Subcutaneous adipose tissue (tissue), 4 donors: ENCODE data around the gene ZNF428. TPM values are rescaled to one million over a fixed set of nuclear protein-coding genes. Genes with fewer than 3 reads are reported as not detected.

Experiments used
- total RNA-seq, 4 donors: library from RNA; depleted of rRNA; stranded (reverse); fragments of >200 nt; gene quantifications; one replicate each; pipeline ENCODE4 v1.1.0, GENCODE V29; 2016
- TF ChIP-seq, protein P1 (sequence below): fragments of 450-650 bp; IDR thresholded peaks from one replicate; pipeline ENCODE4 v1.5.1; 2016; ENCODE audit warnings: low read depth, mild to moderate bottlenecking, control low read depth, antibody characterized with exemption, moderate library complexity

ZNF428 gene
- total RNA-seq, 4 donors from 2014 or later: 11.1 to 27.1 (median 21.4) TPM

- TF ChIP-seq, protein P1, sequence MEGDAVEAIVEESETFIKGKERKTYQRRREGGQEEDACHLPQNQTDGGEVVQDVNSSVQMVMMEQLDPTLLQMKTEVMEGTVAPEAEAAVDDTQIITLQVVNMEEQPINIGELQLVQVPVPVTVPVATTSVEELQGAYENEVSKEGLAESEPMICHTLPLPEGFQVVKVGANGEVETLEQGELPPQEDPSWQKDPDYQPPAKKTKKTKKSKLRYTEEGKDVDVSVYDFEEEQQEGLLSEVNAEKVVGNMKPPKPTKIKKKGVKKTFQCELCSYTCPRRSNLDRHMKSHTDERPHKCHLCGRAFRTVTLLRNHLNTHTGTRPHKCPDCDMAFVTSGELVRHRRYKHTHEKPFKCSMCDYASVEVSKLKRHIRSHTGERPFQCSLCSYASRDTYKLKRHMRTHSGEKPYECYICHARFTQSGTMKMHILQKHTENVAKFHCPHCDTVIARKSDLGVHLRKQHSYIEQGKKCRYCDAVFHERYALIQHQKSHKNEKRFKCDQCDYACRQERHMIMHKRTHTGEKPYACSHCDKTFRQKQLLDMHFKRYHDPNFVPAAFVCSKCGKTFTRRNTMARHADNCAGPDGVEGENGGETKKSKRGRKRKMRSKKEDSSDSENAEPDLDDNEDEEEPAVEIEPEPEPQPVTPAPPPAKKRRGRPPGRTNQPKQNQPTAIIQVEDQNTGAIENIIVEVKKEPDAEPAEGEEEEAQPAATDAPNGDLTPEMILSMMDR: no peak
These were observed 13.4 kb downstream of the ZNF428 start for GRCh38 chr19:43605875-43606568.

DNA sequence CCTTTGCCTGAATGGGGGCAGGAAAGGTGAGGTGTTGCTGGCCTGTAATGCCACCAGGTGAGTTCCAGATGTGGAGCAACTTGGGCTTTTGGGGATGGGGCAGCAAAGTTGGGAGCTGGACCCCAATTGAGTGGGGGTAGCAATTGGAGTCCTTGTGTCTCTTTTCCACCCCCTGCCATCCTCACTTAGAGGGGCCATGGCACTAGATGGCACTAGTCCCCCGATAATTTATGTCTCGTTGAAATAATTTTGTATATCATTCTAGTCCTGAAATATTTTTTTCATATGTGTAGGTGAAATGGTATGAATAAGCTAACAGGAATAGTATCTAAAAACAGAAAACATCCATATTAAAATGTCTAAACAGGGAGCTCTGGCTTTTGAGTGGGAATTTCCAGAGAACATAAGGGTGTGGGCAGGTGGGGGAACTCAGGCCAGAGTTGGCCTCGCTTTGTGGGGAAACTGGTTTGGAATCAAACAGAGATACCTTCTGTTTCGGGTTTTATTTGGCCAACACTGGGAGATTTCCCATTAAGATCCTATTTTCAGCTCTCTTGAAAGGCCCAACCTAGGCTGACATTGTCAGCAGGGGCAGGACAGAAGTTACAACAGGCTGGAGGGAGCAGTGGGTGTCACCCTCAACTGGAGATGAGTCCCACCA lies 19.7 kb downstream of the ZNF428 start:
- TF ChIP-seq, protein P1: no peak

- TF ChIP-seq, protein P1: no peak
These were observed 20.8 kb downstream of the ZNF428 start for GRCh38 chr19:43598445-43599240.

GRCh38 chr19:43597876-43598275 lies 21.6 kb downstream of the ZNF428 start:
- TF ChIP-seq, protein P1: no peak

DNA sequence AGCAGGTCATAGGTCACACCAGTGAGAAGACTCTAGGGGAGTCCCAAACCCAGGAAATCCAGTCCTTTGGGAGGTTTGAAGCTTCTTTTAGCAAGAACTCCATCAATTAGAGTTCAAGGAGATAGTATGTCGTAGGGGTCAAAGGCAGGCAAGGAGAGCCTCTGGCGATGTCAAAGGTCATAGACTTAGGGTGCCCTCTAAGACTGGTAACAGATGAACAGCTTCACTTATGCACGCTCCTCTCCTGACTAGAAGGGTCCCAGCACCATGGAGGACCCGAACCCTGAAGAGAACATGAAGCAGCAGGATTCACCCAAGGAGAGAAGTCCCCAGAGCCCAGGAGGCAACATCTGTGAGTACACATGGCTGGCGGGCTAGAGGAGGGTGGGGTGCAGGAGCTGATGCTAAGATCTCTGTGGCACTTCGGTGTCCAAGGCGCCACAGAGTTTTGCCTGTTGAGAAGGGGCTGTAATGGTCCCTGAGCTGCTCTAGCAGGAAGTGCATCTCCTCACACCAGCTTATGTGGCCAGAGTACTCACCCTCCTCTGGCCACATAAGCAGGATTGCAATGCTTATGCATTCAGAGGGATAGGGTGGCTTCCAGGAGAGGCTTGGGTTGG lies 22.5 kb downstream of the ZNF428 start:
- TF ChIP-seq, protein P1: no peak

DNA sequence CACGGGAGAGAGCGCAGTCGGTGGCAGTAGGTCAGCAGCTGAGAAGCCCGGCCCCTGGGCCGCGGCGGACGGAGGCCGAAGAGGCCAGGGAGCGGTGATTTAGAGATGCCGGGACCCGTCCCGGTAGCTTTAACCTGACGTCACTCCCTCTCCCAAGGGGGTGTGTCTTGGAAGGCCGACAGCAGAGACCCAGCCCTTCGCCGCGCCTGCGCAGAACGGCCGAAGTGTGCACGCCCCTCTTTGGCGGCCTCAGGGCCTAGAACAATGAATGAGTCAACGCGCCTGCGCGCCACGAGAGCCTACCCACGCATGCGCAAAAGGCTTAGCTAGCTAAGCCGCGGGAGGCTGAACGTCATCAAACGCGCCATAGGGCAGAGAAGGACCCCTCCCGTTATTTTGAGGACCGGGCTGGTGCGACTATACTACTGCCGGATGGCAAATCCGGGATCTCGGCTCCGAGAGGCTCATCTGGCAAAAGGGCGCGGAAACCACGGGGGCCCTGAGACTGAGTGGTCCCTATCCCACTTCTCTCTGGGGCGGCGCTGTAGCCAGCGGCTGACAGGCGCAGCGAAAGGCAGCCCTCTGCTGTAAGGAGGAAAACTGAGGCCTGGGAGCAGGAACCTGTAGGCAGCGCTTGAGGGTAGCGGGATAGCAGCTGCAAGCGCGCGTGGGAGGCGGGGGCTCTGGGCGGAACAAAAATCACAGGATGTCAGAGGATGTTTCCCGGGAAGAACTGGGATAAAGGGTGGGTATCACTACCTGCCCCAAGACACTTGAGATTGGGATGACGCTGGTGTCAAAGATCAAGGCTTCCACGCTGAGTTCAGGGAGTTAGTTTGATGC lies 23.2 kb downstream of the ZNF428 start, which contains the start of the genes IRGQ and ZNF576:
IRGQ (minus strand) TSS at position 136 of the 843 bp plus-strand sequence. CDS start 796 bp downstream, outside the sequence.
ZNF576 (plus strand) TSS at position 597 of the 843 bp plus-strand sequence. CDS start 514 bp downstream, outside the sequence.
- TF ChIP-seq, protein P1: no peak
